GM12878 (cell line): Measurements from ENCODE around the gene IFI6. TPM values are rescaled to one million over a fixed set of nuclear protein-coding genes. Genes with fewer than 3 reads are reported as not detected.

ENCODE experiments used
- ATAC-seq: fragments of 200-7000 bp; cut with Tn5 transposase; 3 replicates; pipeline ENCODE4 v1.9.1; 2020; ENCODE audit warnings: mild to moderate bottlenecking, moderate library complexity
- BruUV-seq: library from RNA; stranded (reverse); fragments of 400-500 nt; replicated peaks from 2 replicates; lab custom pipeline; 2021; lab: Mats Ljungman, UMichigan
- CTCF ChIA-PET: fragments of 300-600 bp; sonication (Branson Sonifier 250); formaldehyde crosslinking; extraction: SDS; loops from one replicate; lab custom pipeline; 2021; ENCODE audit warnings: inconsistent platforms; lab: Yijun Ruan, JAX
- POLR2A ChIA-PET: fragments of 350-600 bp; formaldehyde crosslinking; extraction: SDS; loops from one replicate; lab custom pipeline; 2021; ENCODE audit warnings: inconsistent platforms; lab: Charles Lee
- RAD21 ChIA-PET: fragments of 300-600 bp; sonication (Branson Sonifier 250); formaldehyde crosslinking; loops from one replicate; lab custom pipeline; 2023; ENCODE audit warnings: antibody characterized with exemption; ENCODE audit not compliant: unreplicated experiment; lab: Charles Lee
- SMC1A ChIA-PET: fragments of 300-600 bp; sonication (Branson Sonifier 250); formaldehyde crosslinking; loops from one replicate; lab custom pipeline; 2023; ENCODE audit not compliant: unreplicated experiment, uncharacterized antibody; lab: Charles Lee
- DNase-seq: peaks from one replicate; pipeline ENCODE4 v3.0.0-alpha.2; 2011; ENCODE audit warnings: low read depth, low spot score
- FAIRE-seq: peaks from 3 replicates; lab custom pipeline; 2011; peaks lifted over from hg19 to GRCh38; lab: Jason Lieb, UNC
- H2AFZ ChIP-seq: 2 replicates; pipeline ENCODE4 v1.6.0; 2011; ENCODE audit warnings: low read depth, low read length, control low read depth; ENCODE audit not compliant: control insufficient read depth
- H3K27ac ChIP-seq: 2 replicates; pipeline ENCODE4 v1.5.1; 2011; ENCODE audit warnings: control low read depth; ENCODE audit not compliant: control insufficient read depth, insufficient read depth
- H3K27me3 ChIP-seq, 2 experiments: replicated peaks in 1 of 2; 2 replicates each; pipeline versions ENCODE4 v1.6.0 to v1.6.1; 2011; ENCODE audit warnings: low read length in 1 of 2; ENCODE audit not compliant: control insufficient read depth in 2 of 2, insufficient read depth in 2 of 2
- H3K36me3 ChIP-seq, 2 experiments: 2 replicates each; pipeline ENCODE4 v1.5.1; 2011; ENCODE audit warnings: low read length in 1 of 2; ENCODE audit not compliant: control insufficient read depth in 2 of 2, insufficient read depth in 2 of 2
- H3K4me1 ChIP-seq: 2 replicates; pipeline ENCODE4 v1.6.1; 2011; ENCODE audit warnings: mild to moderate bottlenecking, low read length, moderate library complexity, mixed read lengths; ENCODE audit not compliant: control insufficient read depth, insufficient read depth
- H3K4me2 ChIP-seq: 2 replicates; pipeline ENCODE4 v1.6.0; 2011; ENCODE audit warnings: control low read depth; ENCODE audit not compliant: control insufficient read depth, insufficient read depth
- H3K4me3 ChIP-seq: fragments of 200-600 bp; sonication (generic); 2 replicates; pipeline ENCODE4 v1.5.1; 2016
- H3K79me2 ChIP-seq: 2 replicates; pipeline ENCODE4 v1.6.0; 2011; ENCODE audit warnings: low read length; ENCODE audit not compliant: control insufficient read depth, insufficient read depth
- H3K9ac ChIP-seq: 2 replicates; pipeline ENCODE4 v1.8.0; 2011; ENCODE audit warnings: low read length, control low read depth, mixed read lengths; ENCODE audit not compliant: control insufficient read depth, insufficient read depth
- H3K9me3 ChIP-seq: replicated peaks from 3 replicates; pipeline ENCODE4 v1.5.1; 2011; ENCODE audit warnings: mild to moderate bottlenecking, low read length; ENCODE audit not compliant: control insufficient read depth, insufficient read depth
- H4K20me1 ChIP-seq: 2 replicates; pipeline ENCODE4 v1.6.0; 2011; ENCODE audit not compliant: control insufficient read depth, insufficient read depth
- DPF2 ChIP-seq: fragments of 450-650 bp; IDR thresholded peaks from 2 replicates; pipeline ENCODE4 v1.6.1; 2017; ENCODE audit warnings: mild to moderate bottlenecking
- ESRRA ChIP-seq: IDR thresholded peaks from 2 replicates; pipeline ENCODE4 v1.6.1; 2012; ENCODE audit warnings: mild to moderate bottlenecking, low read length, improper control_type of control experiment
- FOXM1 ChIP-seq: IDR thresholded peaks from 2 replicates; pipeline ENCODE4 v1.6.1; 2012; ENCODE audit warnings: low read depth, mild to moderate bottlenecking, inconsistent platforms, low read length, moderate library complexity
- LARP7 ChIP-seq: fragments of 450-650 bp; IDR thresholded peaks from 2 replicates; pipeline ENCODE4 v1.6.1; 2017; ENCODE audit warnings: mild to moderate bottlenecking
- NFIC ChIP-seq: IDR thresholded peaks from 2 replicates; pipeline ENCODE4 v1.6.1; 2012; ENCODE audit warnings: low read depth, mild to moderate bottlenecking, inconsistent platforms, low read length, moderate library complexity
- NFXL1 ChIP-seq: fragments of 450-650 bp; IDR thresholded peaks from 2 replicates; pipeline ENCODE4 v1.6.1; 2017; ENCODE audit warnings: antibody characterized with exemption, mild to moderate bottlenecking, borderline replicate concordance
- NR2F1 ChIP-seq: fragments of 450-650 bp; conservative IDR thresholded peaks from 2 replicates; pipeline ENCODE4 v1.6.1; 2017; ENCODE audit warnings: mild to moderate bottlenecking
- SPI1 ChIP-seq: IDR thresholded peaks from 2 replicates; pipeline ENCODE4 v1.6.1; 2011; ENCODE audit warnings: low read depth, mild to moderate bottlenecking, low read length, moderate library complexity, borderline replicate concordance; ENCODE audit not compliant: insufficient read depth
- ZSCAN29 ChIP-seq: fragments of 450-650 bp; IDR thresholded peaks from 2 replicates; pipeline ENCODE4 v1.6.1; 2017; ENCODE audit warnings: mild to moderate bottlenecking, moderate library complexity
- WGBS: methylation state at CpG from one replicate; pipeline ENCODE4 v1.1.6; 2016; ENCODE audit warnings: low lambda C conversion rate; ENCODE audit not compliant: insufficient replicate concordance, insufficient coverage; ENCODE audit errors: missing lambda C conversion rate; 5-methylcytosine and 5-hydroxymethylcytosine counted together
- in situ Hi-C: fragments of 300-500 bp; cut with MboI; formaldehyde crosslinking; loops from 9 replicates; pipeline ENCODE4 v1.14.3; 2018; ENCODE audit warnings: mixed read lengths
- intact Hi-C: fragments of 100-400 bp; cut with micrococcal nuclease; formaldehyde crosslinking; loops from one replicate; pipeline ENCODE4 v1.14.2; 2022; ENCODE audit not compliant: unreplicated experiment
- polyA plus RNA-seq, 11 experiments: library from polyadenylated mRNA; depleted of rRNA in 4 of 11; unstranded in 6 of 11; stranded (reverse) in 5 of 11; fragments of >200 nt; fragmentation: Nextera tagmentation in 4 of 11; fragmentation: Illumina TruSeq in 1 of 11; extraction: Ambion mirVana in 4 of 11; extraction: Trizol in 1 of 11; gene quantifications; 1 replicate in 1 of 11; 2 replicates in 10 of 11; pipeline versions ENCODE4 v1.2.1 to v1.2.3, GENCODE V29; 2011 to 2016; ENCODE audit warnings: inconsistent platforms in 2 of 11, missing spikeins in 2 of 11, low read depth in 1 of 11
- total RNA-seq, 4 experiments: library from RNA; depleted of rRNA in 3 of 4; stranded (reverse); fragments of >200 nt in 3 of 4; fragmentation: Illumina TruSeq in 1 of 4; extraction: Trizol in 1 of 4; gene quantifications; 2 replicates each; pipeline versions ENCODE4 v1.2.1 to v1.2.3, GENCODE V29; 2013 to 2021
- TF ChIP-seq, protein P1 (sequence below): fragments of 450-650 bp; IDR thresholded peaks from 2 replicates; pipeline ENCODE4 v1.6.1; 2017; ENCODE audit warnings: antibody characterized with exemption, mild to moderate bottlenecking, moderate library complexity

The IFI6 gene
- total and polyA plus RNA-seq, 10 of the 15 experiments (the other 5 are each of a cell fraction or from before 2014, with no cell fraction given), result 5.6 to 123 (median 69.0) TPM

- TF ChIP-seq, protein P1, sequence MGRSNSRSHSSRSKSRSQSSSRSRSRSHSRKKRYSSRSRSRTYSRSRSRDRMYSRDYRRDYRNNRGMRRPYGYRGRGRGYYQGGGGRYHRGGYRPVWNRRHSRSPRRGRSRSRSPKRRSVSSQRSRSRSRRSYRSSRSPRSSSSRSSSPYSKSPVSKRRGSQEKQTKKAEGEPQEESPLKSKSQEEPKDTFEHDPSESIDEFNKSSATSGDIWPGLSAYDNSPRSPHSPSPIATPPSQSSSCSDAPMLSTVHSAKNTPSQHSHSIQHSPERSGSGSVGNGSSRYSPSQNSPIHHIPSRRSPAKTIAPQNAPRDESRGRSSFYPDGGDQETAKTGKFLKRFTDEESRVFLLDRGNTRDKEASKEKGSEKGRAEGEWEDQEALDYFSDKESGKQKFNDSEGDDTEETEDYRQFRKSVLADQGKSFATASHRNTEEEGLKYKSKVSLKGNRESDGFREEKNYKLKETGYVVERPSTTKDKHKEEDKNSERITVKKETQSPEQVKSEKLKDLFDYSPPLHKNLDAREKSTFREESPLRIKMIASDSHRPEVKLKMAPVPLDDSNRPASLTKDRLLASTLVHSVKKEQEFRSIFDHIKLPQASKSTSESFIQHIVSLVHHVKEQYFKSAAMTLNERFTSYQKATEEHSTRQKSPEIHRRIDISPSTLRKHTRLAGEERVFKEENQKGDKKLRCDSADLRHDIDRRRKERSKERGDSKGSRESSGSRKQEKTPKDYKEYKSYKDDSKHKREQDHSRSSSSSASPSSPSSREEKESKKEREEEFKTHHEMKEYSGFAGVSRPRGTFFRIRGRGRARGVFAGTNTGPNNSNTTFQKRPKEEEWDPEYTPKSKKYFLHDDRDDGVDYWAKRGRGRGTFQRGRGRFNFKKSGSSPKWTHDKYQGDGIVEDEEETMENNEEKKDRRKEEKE, result no peak
- TF ChIP-seq ESRRA (0 out of 2 replicates have a peak, but pooled peaks have one; percentile 32), LARP7 (no peak), DPF2 (0 out of 2 replicates have a peak, but pooled peaks have one; percentile 16), SPI1 (no peak), NR2F1 (peak; percentile 42; the same call in 1 of the 2 replicates)
These were observed 16.6 kb downstream of the IFI6 start (continued) for GRCh38 chr1:27655151-27655937.

- H3K79me2 ChIP-seq, result no peaks in the 10 kb centered on the region
- ChIA-PET CTCF (interaction anchor here (1.3 kb wide), 1 partner anchor 14 kb away, joined by 4 read pairs; no protein-coding TSS in a partner anchor), RAD21 (interaction anchor here (1.2 kb wide), 2 partner anchors 11 to 44 kb away, joined by 3 to 5 read pairs; no protein-coding TSS in a partner anchor), POLR2A (interaction anchor here (1.1 to 2.3 kb wide), 2 partner anchors 13 to 19 kb away, joined by 3 to 11 read pairs; no protein-coding TSS in a partner anchor), SMC1A (interaction anchor here (1.1 to 1.6 kb wide), 2 partner anchors 10 to 20 kb away, joined by 3 to 5 read pairs; partner anchors contain the start of gene IFI6)
- intact Hi-C loops, result no loop called here
- H3K4me3 ChIP-seq, result no peak overlapping the region
- H3K9ac ChIP-seq, result no peak overlapping the region
- H2AFZ ChIP-seq, result no peak overlapping the region
- FAIRE-seq (no peak), ATAC-seq (no peak), DNase-seq (no peak)
- H3K9me3 ChIP-seq, result no peaks in the 10 kb centered on the region
- in situ Hi-C loops, result no loop called here
- no peak overlapping the region; the same call in 1 of the 2 replicates for H3K27ac ChIP-seq
- WGBS, result 90% methylated on average over 5 of the region's 5 CpGs
- H4K20me1 ChIP-seq, result no peaks in the 10 kb centered on the region
- H3K36me3 ChIP-seq, result no peaks in the 10 kb centered on the region
- H3K27me3 ChIP-seq, result no peaks in the 10 kb centered on the region
- H3K4me2 ChIP-seq, result no peak overlapping the region
- no TSS peak for BruUV-seq
- H3K4me1 ChIP-seq, result peaks cover 43% of the 10 kb centered on the region
- TF ChIP-seq NFXL1, result no peak
- TF ChIP-seq NFIC, result no peak
- TF ChIP-seq FOXM1, result no peak
- no peak for TF ChIP-seq ZSCAN29
- 0 out of 2 replicates have a peak, but pooled peaks have one; percentile 9 for TF ChIP-seq SPI1
These were observed 19.7 kb downstream of the IFI6 start for GRCh38 chr1:27652111-27652864.
